ENCODE data around the gene LDLRAP1.

- TF ChIP-seq POLR2AphosphoS5 (IDR thresholded peaks at IDR 0.05; ENCODE audit: low read depth) (no peak), JUNB (IDR thresholded peaks at IDR 0.05; ENCODE audit: unreplicated experiment) (no peak), CTCF (conservative IDR thresholded peaks at IDR 0.05; ENCODE audit: low read depth in 2 of 2) (no peak), REST (IDR thresholded peaks at IDR 0.05; ENCODE audit: unreplicated experiment) (no peak), EZH2 (IDR thresholded peaks at IDR 0.05; ENCODE audit: low read depth, unreplicated experiment) (no peak), CREB1 (CRISPR knock-in tag; IDR thresholded peaks at IDR 0.05; ENCODE audit: low read depth) (no peak), ZNF331 (CRISPR knock-in tag; IDR thresholded peaks at IDR 0.05; ENCODE audit: low read depth) (no peak), NANOG (IDR thresholded peaks at IDR 0.05; ENCODE audit: borderline replicate concordance) (no peak), EZH2phosphoT487 (IDR thresholded peaks at IDR 0.05; ENCODE audit: unreplicated experiment) (no peak), ETS1 (IDR thresholded peaks at IDR 0.05) (no peak), ZNF114 (CRISPR knock-in tag; IDR thresholded peaks at IDR 0.05) (no peak)
Observed at GRCh38 chr1:25516686-25517085, 26.7 kb upstream of the LDLRAP1 start.

Data from GM23338 (cell line).